HG03280 (cell line): ENCODE results near the gene IL9.

Experiments used
- ATAC-seq: cut with Tn5 transposase; IDR thresholded peaks from one replicate; pipeline ENCODE4 v1.9.1; 2021; ENCODE audit warnings: mild to moderate bottlenecking, moderate library complexity; ENCODE audit not compliant: unreplicated experiment

The IL9 gene

GRCh38 chr5:135895474-135896006 lies at the start of gene IL9:
Gene IL9, minus strand, starts transcription at chr5:135895841. Its CDS starts 25 bp downstream, at chr5:135895816.
- no peak for ATAC-seq

- ATAC-seq: no peak
These were observed 49.4 kb upstream of the IL9 start for GRCh38 chr5:135944967-135945560.

GRCh38 chr5:135944564-135944963 lies 48.9 kb upstream of the IL9 start:
- ATAC-seq: no peak

- no peak for ATAC-seq
These were observed 46.6 kb upstream of the IL9 start for GRCh38 chr5:135942202-135942771.

- ATAC-seq: no peak
These were observed 46.1 kb upstream of the IL9 start for GRCh38 chr5:135941711-135942110.

- ATAC-seq: no peak
These were observed 41.7 kb upstream of the IL9 start for GRCh38 chr5:135937245-135937911.

- no peak for ATAC-seq
These were observed 39.3 kb upstream of the IL9 start for GRCh38 chr5:135934939-135935338.

- no peak for ATAC-seq
These were observed 35.3 kb upstream of the IL9 start for GRCh38 chr5:135930949-135931295.

GRCh38 chr5:135930029-135930948 lies 34.6 kb upstream of the IL9 start:
- ATAC-seq: no peak

- no peak for ATAC-seq
These were observed 25.7 kb upstream of the IL9 start for GRCh38 chr5:135921388-135921787.

GRCh38 chr5:135920199-135920598 lies 24.6 kb upstream of the IL9 start:
- no peak for ATAC-seq

GRCh38 chr5:135916638-135917263 lies 21.1 kb upstream of the IL9 start:
- ATAC-seq: no peak

- no peak for ATAC-seq
These were observed 19.9 kb upstream of the IL9 start for GRCh38 chr5:135915466-135916001.

- ATAC-seq: no peak
These were observed 18.3 kb upstream of the IL9 start for GRCh38 chr5:135913713-135914626.

- no peak for ATAC-seq
These were observed 9.5 kb upstream of the IL9 start for GRCh38 chr5:135905144-135905543.

GRCh38 chr5:135901633-135902032 lies 6.0 kb upstream of the IL9 start:
- no peak for ATAC-seq

- no peak for ATAC-seq
These were observed 4.6 kb upstream of the IL9 start for GRCh38 chr5:135900276-135900675.

- ATAC-seq: no peak
These were observed 3.0 kb upstream of the IL9 start for GRCh38 chr5:135898651-135899050.

GRCh38 chr5:135894789-135895188 lies 852 bp downstream of the IL9 start:
- no peak for ATAC-seq
